ENCODE results near the gene CCDC9B.

The CCDC9B gene

DNA sequence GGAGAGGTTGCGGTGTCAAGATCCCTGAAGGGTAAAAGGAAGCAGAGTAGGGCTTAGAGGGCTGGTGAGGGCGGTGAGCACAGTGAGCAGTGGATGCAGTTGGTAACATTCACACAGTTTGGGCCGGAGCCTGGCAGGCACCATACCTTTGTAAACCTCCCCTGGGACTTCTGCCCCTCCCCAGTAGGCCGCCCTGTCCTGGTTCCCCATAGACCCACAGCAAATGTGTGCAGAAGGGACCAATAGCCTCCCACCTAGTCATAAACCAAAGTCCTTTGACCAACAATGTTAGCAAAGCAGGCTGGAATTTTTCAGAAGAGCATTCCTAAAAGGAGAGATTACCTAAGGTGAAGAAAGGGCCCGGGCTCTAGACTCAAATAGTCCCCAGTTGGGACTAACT, 8.4 kb upstream of the CCDC9B start:
- Histone ChIP-seq H3K4me3 (no peak overlapping the region), H3K27ac (no peak overlapping the region)
- TF ChIP-seq, protein P1, sequence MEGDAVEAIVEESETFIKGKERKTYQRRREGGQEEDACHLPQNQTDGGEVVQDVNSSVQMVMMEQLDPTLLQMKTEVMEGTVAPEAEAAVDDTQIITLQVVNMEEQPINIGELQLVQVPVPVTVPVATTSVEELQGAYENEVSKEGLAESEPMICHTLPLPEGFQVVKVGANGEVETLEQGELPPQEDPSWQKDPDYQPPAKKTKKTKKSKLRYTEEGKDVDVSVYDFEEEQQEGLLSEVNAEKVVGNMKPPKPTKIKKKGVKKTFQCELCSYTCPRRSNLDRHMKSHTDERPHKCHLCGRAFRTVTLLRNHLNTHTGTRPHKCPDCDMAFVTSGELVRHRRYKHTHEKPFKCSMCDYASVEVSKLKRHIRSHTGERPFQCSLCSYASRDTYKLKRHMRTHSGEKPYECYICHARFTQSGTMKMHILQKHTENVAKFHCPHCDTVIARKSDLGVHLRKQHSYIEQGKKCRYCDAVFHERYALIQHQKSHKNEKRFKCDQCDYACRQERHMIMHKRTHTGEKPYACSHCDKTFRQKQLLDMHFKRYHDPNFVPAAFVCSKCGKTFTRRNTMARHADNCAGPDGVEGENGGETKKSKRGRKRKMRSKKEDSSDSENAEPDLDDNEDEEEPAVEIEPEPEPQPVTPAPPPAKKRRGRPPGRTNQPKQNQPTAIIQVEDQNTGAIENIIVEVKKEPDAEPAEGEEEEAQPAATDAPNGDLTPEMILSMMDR (IDR thresholded peaks at IDR 0.05): no peak
- no peak for DNase-seq (ENCODE audit: low spot score)

DNA sequence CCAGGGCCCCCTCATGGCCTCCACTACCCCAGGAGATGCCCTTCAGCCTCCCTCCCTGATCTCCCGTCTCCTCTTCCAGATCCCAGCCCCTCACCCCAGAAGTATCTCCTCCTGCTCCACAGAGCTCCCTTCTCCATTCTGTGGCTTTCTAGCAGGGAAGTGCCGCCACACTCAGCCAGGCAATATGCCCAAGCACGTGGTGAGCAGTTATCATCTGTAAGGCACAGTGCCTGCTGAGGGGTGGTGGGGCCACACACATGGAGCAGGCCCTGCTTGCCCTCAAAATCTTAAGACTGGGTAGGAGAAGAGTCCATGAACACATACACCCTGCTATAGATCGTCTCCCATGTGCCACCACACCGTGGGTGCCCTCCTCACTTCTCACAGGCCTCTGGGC, 7.7 kb upstream of the CCDC9B start:
- Histone ChIP-seq H3K4me3 (no peak overlapping the region), H3K27ac (no peak overlapping the region)
- no peak for DNase-seq (ENCODE audit: low spot score)
- TF ChIP-seq, protein P1 (IDR thresholded peaks at IDR 0.05): no peak

DNA sequence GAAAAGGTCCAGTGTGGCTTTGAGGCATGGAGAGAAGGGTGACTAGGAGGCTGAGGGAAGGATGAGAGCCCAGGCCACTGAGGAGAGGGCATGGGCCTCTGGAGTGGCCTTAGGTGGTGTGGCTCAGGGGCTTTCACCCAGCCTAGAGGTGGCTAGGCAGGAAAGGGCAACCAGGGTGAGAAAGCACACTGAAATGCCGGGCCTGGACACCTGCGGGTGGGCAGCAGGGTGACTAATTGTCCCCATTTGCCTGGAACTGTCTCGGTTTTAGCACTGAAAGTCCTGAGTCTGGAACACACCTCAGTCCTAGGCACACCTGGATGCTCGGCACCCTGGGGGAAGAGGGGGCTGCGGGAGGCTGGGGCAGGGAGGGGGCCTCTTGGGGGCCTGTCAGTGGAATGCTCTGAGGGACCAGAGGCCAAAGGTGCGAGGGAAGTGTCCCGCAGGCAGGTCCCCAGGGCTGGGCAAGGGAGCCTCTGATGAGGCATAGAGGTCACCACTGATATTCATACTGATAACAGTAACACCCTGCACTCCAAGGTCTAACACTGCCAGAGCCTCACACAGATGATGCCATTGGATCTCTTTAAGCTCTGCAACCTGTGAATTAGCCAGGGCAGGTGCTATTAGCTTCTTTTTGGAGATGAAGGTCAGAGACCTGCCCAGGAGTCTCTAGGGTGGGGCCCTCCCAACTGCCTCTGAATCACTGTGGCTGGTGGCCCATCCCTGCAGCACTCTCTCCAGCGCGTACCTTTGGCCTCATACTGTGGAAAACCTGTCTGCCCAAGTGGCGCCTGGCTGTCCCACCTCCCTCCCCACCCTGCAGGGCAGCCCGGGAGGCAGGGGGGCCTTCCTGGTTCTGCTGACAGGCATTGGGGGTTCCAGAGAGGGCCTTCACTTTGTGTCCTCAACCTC, 7.1 kb upstream of the CCDC9B start:
- DNase-seq (ENCODE audit: low spot score): no peak
- TF ChIP-seq, protein P1 (IDR thresholded peaks at IDR 0.05): no peak
- Histone ChIP-seq H3K27ac (no peak overlapping the region), H3K4me3 (no peak overlapping the region)

DNA sequence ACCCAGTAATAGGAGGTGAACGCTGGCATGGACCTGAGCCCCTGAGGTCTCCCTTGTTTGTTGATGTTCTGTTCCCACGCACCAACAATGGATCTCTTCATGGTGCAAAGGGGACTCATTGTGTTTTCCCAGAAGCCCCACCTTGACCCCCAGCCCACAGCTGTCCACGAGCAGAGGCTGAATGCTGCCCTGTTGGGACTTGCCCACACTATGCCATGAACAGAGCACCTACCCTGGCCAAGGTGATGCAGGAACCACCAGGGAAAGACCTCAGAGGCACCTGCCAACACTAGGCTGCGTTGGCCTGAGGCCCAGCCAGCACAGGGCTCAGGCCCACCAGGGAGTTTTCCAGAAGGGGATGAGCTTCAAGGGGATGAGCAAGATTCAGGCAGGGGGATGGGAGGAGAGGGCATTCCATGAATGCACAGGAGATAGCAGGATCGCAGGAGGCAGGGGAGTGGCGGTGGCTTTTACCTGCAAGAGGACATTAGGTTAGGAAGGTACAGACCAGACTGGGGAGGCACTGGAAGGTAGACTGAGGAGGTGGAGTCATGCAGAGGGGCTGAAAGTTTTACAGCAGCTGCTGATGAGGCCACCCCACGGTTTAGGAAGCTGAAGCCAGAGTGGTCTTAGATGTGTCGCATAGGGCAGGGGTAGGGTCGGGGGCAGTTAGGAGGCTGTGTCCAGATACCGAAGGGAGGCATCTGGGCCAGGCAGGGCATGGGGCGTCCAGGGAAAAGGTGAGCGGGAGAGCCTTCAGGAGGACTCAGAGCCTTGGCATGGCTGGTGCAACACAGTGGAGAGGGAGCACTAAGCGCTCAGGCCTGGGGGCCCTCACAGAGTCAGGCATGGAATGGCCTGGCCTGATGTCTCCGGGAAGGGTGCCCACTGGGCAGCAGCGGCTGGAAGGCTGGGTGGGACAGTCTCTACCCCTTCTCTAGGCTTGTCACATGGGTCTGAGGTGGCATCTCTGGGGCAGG, 6.1 kb upstream of the CCDC9B start:
- no peak for DNase-seq (ENCODE audit: low spot score)

DNA sequence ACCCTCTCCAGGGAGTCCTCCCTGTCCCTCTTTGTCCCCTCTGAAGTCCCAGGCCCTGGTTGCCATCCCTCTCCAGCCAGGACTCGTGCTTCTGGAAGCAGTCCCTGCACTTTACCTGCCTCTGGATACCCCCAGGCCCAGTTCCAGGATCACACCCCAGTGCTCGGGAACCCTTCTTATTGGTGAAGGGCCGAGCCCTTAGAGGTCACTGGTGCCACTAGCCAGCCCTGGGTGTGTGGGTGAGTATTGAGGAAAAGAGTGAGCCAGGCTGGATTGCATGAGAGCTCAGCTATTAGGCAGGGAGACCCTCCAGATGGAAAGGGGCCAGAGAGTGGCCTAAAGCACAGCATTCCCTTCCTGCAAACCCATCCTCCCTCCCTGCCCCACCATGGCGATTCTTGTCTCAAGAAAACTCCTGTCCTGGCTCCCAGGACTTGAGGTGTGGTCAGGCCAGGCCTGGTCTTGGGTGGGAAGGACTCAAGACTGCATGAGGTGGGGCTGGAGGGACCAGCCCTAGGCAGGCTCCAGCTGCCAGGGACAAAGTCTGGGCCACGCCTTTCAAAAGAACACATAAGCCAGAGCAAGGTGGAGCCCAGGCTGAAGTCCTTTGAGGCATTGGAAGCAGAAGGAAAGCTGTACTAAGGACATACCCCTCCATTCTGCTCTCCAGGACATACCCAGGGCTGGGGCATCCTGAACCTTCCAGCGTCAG, 5.3 kb upstream of the CCDC9B start:
- H3K4me3 ChIP-seq: no peak overlapping the region
- TF ChIP-seq, protein P1 (IDR thresholded peaks at IDR 0.05): no peak
- no peak for DNase-seq (ENCODE audit: low spot score)
- H3K27ac ChIP-seq: no peak overlapping the region

More for the DNA sequence above, 6.1 kb upstream of the CCDC9B start:
- H3K4me3 ChIP-seq: no peak overlapping the region
- H3K27ac ChIP-seq: no peak overlapping the region
- TF ChIP-seq, protein P1 (IDR thresholded peaks at IDR 0.05): no peak

DNA sequence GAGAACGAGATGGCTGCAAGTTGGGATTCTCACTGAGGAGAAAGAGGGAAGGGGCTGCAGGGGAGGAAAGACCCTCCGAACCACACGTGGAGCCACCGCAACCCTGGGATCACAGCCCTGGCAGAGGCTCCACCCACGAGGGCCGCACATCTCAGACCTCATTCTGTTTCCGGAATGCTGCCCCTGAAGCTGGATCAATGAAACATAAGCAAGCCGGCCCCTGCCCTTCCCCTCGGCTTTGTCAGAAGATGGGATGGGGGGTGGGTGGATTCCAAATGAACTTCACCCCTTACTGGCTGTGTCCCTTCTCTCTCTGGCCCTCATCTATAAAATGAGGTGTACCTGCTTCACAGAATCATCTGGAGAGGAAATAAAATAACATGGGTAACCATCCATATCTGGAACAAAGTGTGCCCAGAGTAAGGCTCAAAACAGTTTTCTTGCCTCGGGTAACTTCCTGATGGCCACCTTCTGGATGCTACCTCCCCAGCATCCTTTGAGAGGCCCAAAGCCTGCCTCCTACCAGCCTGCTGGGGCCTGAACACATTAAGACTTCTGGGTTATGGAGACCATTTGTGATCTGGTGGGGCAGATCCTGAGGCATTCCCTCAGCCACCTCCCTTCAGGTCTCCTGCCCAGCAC, 4.6 kb upstream of the CCDC9B start:
- H3K27ac ChIP-seq: peak overlapping the region in 1 of 2 donors; percentile 84

More for the DNA sequence above, 4.6 kb upstream of the CCDC9B start:
- no peak for DNase-seq (ENCODE audit: low spot score)
- TF ChIP-seq, protein P1 (IDR thresholded peaks at IDR 0.05): no peak
- no peak overlapping the region for H3K4me3 ChIP-seq

All from coronary artery (tissue), 2 donors.